HCT116 (cell line): ENCODE measurements around the gene TMIE.

Experiments
- CEBPB ChIP-seq: IDR thresholded peaks from 2 replicates; pipeline ENCODE4 v1.6.1; 2012; ENCODE audit warnings: low read depth
- CTCF ChIP-seq, 3 experiments: fragments of 200-600 bp in 1 of 3; sonication (generic) in 1 of 3; IDR thresholded peaks in 2 of 3; conservative IDR thresholded peaks in 1 of 3; 2 replicates each; pipeline ENCODE4 v1.5.1; 2012 to 2017; ENCODE audit warnings: low read depth in 2 of 3, low read length in 2 of 3, antibody characterized with exemption in 1 of 3, borderline replicate concordance in 1 of 3, control low read depth in 1 of 3, mild to moderate bottlenecking in 1 of 3, mixed read lengths in 1 of 3, mixed run types in 1 of 3, moderate library complexity in 1 of 3; ENCODE audit not compliant: insufficient read depth in 1 of 3
- FOSL1 ChIP-seq: IDR thresholded peaks from 2 replicates; pipeline ENCODE4 v1.6.1; 2012; ENCODE audit warnings: low read depth
- POLR2AphosphoS5 ChIP-seq: IDR thresholded peaks from 2 replicates; pipeline ENCODE4 v1.6.1; 2011; ENCODE audit warnings: mild to moderate bottlenecking, low read depth, low read length, moderate library complexity
- SIN3A ChIP-seq: IDR thresholded peaks from 2 replicates; pipeline ENCODE4 v1.6.1; 2012; ENCODE audit warnings: low read depth
- TCF7L2 ChIP-seq: IDR thresholded peaks from 2 replicates; pipeline ENCODE4 v1.7.0; 2011; ENCODE audit warnings: borderline replicate concordance, inconsistent platforms; ENCODE audit not compliant: insufficient read depth, insufficient read length; ENCODE audit errors: extremely low read depth
- YY1 ChIP-seq: IDR thresholded peaks from 2 replicates; pipeline ENCODE4 v1.6.1; 2011; ENCODE audit warnings: low read length, low read depth, moderate library complexity, mild to moderate bottlenecking; ENCODE audit not compliant: insufficient replicate concordance; ENCODE audit errors: extremely low read depth
- ZNF274 ChIP-seq: fragments of 200-500 bp; sonication (Bioruptor generic); IDR thresholded peaks from 2 replicates; pipeline ENCODE4 v1.6.1; 2014; ENCODE audit warnings: mild to moderate bottlenecking, low read depth, low read length, inconsistent platforms

- TF ChIP-seq POLR2AphosphoS5, result no peak
- no peak for TF ChIP-seq YY1
- no peak for TF ChIP-seq CEBPB
- TF ChIP-seq ZNF274, result no peak
- no peak for TF ChIP-seq CTCF (IDR thresholded peaks at IDR 0.05 in 2 of 3, conservative IDR thresholded peaks at IDR 0.05 in 1 of 3; ENCODE audit: borderline replicate concordance in 1 of 3, insufficient read depth in 1 of 3, low read depth in 2 of 3, low read length in 2 of 3)
- TF ChIP-seq FOSL1, result no peak
- TF ChIP-seq TCF7L2, result no peak
- TF ChIP-seq SIN3A, result no peak
Observed at GRCh38 chr3:46714728-46715506, 13.7 kb downstream of the TMIE start.
